GM19468 (cell line): ENCODE measurements around the gene ESR1.
"Not testable (repeated sequence)": the region's sequence is repeated elsewhere in the genome, so short reads cannot be mapped to it uniquely, and the experiment has no call there.

Source experiments
- ATAC-seq: cut with Tn5 transposase; IDR thresholded peaks from one replicate; pipeline ENCODE4 v1.9.1; 2021; ENCODE audit warnings: mild to moderate bottlenecking, moderate library complexity, moderate number of reproducible peaks; ENCODE audit not compliant: unreplicated experiment; ENCODE audit errors: extremely low read depth

The ESR1 gene

GRCh38 chr6:152026744-152027143, 219.3 kb downstream of the ESR1 start:
- not testable (repeated sequence) for ATAC-seq

- ATAC-seq: not testable (repeated sequence)
Observed at GRCh38 chr6:152033765-152034164, 226.3 kb downstream of the ESR1 start.

- ATAC-seq: no peak
Observed at GRCh38 chr6:152034631-152035030, 227.1 kb downstream of the ESR1 start.

- ATAC-seq: no peak
Observed at GRCh38 chr6:152046118-152046517, 238.6 kb downstream of the ESR1 start.

- no peak for ATAC-seq
Observed at GRCh38 chr6:152048921-152049320, 241.4 kb downstream of the ESR1 start.

GRCh38 chr6:152049502-152049901, 242.0 kb downstream of the ESR1 start:
- no peak for ATAC-seq

GRCh38 chr6:152050451-152051195, 243.1 kb downstream of the ESR1 start:
- ATAC-seq: no peak

GRCh38 chr6:152052061-152052460, 244.6 kb downstream of the ESR1 start:
- ATAC-seq: no peak

- ATAC-seq: no peak
Observed at GRCh38 chr6:152053332-152053731, 245.8 kb downstream of the ESR1 start.

GRCh38 chr6:152054441-152054840, 247.0 kb downstream of the ESR1 start:
- ATAC-seq: no peak

- ATAC-seq: no peak
Observed at GRCh38 chr6:152055517-152055916, 248.0 kb downstream of the ESR1 start.

GRCh38 chr6:152057832-152058498, 250.5 kb downstream of the ESR1 start:
- no peak for ATAC-seq

GRCh38 chr6:152059909-152060308, 252.4 kb downstream of the ESR1 start:
- ATAC-seq: no peak

- ATAC-seq: no peak
Observed at GRCh38 chr6:152062476-152062875, 255.0 kb downstream of the ESR1 start.

GRCh38 chr6:152063170-152063921, 255.9 kb downstream of the ESR1 start:
- no peak for ATAC-seq

- ATAC-seq: no peak
Observed at GRCh38 chr6:152068622-152069261, 261.3 kb downstream of the ESR1 start.

GRCh38 chr6:152070556-152070955, 263.1 kb downstream of the ESR1 start:
- no peak for ATAC-seq

GRCh38 chr6:152071318-152071717, 263.8 kb downstream of the ESR1 start:
- ATAC-seq: no peak

- no peak for ATAC-seq
Observed at GRCh38 chr6:152071843-152072242, 264.4 kb downstream of the ESR1 start.

GRCh38 chr6:152076242-152076641, 268.8 kb downstream of the ESR1 start:
- ATAC-seq: not testable (repeated sequence)

- no peak for ATAC-seq
Observed at GRCh38 chr6:152078001-152078400, 270.5 kb downstream of the ESR1 start.
